Measurements from ENCODE around the gene IPO4.

The IPO4 gene

GRCh38 chr14:24130717-24131548 lies 57.7 kb downstream of the IPO4 start:
- DNase-seq (ENCODE audit: low spot score) = no peak

- no peak for DNase-seq (ENCODE audit: low spot score)
Observed at GRCh38 chr14:24130380-24130716, 58.3 kb downstream of the IPO4 start, which contains the start of gene FITM1. Gene FITM1, plus strand, starts transcription at chr14:24130659. Its CDS starts 905 bp downstream, at chr14:24131564.
